ENCODE measurements around the gene MERTK. TPM values are rescaled to one million over a fixed set of nuclear protein-coding genes. Genes with fewer than 3 reads are reported as not detected.

Gene MERTK
- total RNA-seq, 1 donor from 2014 or later = 3.3 TPM

DNA sequence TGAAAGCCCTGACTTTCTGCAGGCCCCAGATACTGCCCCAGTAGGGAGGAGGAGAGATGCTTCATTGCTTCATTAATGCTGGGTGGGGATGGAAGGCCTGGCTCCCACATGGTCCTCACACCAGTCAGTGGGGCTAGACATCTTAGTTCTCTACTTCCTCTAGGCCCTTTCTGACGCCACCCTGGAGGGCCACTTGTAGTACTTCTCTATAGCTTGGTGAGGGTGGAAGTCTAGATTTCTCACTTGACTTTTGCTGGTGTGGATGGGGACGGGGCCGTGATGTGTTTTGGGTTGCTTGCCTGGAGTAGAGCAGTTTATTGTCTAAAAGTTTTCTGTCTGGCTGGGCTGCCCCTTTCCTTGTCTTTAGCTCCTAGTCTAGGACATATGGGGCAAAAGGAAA lies 18.7 kb downstream of the MERTK start:
- H3K9me3 Mint-ChIP-seq = no peaks in the 10 kb centered on the region
- H3K4me3 Mint-ChIP-seq = no peak overlapping the region
- DNase-seq (ENCODE audit: low read depth, low spot score) = no peak
- peaks cover 11% of the 10 kb centered on the region for H3K4me1 Mint-ChIP-seq
- H3K27me3 Mint-ChIP-seq (ENCODE audit: low read depth) = no peaks in the 10 kb centered on the region
- H3K27ac Mint-ChIP-seq (ENCODE audit: unreplicated experiment) = no peak overlapping the region
- TF ChIP-seq, protein P1, sequence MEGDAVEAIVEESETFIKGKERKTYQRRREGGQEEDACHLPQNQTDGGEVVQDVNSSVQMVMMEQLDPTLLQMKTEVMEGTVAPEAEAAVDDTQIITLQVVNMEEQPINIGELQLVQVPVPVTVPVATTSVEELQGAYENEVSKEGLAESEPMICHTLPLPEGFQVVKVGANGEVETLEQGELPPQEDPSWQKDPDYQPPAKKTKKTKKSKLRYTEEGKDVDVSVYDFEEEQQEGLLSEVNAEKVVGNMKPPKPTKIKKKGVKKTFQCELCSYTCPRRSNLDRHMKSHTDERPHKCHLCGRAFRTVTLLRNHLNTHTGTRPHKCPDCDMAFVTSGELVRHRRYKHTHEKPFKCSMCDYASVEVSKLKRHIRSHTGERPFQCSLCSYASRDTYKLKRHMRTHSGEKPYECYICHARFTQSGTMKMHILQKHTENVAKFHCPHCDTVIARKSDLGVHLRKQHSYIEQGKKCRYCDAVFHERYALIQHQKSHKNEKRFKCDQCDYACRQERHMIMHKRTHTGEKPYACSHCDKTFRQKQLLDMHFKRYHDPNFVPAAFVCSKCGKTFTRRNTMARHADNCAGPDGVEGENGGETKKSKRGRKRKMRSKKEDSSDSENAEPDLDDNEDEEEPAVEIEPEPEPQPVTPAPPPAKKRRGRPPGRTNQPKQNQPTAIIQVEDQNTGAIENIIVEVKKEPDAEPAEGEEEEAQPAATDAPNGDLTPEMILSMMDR (conservative IDR thresholded peaks at IDR 0.05) = no peak
- no peaks in the 10 kb centered on the region for H3K36me3 Mint-ChIP-seq (ENCODE audit: low read depth)

DNA sequence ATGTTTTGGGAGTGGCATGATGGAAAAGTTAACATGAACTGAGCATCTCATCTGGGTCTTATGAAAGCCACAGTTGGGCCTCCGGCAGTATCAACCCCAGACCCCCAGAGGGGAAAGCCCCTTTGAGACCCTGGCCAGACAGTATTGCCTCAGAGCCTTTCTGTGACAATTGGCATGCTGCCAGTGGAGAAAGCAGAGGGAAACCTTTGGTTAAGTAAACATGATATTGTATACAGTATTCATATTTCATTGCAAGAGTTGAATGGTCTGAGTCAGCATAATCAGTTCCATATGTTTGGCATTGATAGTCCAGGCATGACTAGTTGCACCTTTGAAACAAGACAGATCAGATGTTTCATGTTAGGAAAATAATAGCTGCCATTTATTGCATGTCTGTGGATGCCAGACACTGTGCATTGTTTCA lies 20.0 kb downstream of the MERTK start:
- no peak overlapping the region for H3K4me3 Mint-ChIP-seq
- H3K9me3 Mint-ChIP-seq = no peaks in the 10 kb centered on the region
- H3K27ac Mint-ChIP-seq (ENCODE audit: unreplicated experiment) = no peak overlapping the region
- TF ChIP-seq, protein P1 (conservative IDR thresholded peaks at IDR 0.05) = no peak
- H3K27me3 Mint-ChIP-seq (ENCODE audit: low read depth) = no peaks in the 10 kb centered on the region
- no peaks in the 10 kb centered on the region for H3K36me3 Mint-ChIP-seq (ENCODE audit: low read depth)
- no peak for DNase-seq (ENCODE audit: low read depth, low spot score)
- H3K4me1 Mint-ChIP-seq = peaks cover 11% of the 10 kb centered on the region

DNA sequence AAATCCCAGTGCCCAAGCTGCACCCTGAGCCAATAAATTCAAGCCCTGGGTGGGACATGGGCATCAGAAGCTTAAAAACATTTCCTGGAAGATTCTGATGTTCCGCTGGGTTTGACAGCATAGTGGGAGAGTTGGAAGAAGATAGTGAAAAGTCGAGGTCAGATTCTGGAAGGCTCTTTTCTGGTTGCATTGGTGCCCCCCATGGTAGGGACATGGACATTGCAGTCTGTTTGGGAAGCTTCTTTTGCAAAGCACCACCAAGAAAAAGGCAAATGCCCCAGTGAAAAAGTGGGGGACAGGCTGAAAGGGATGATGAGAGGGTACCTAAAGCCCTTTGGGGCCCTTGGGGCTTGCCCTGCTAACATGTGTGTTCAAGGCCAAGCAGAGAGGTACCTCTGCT lies 21.0 kb downstream of the MERTK start:
- H3K9me3 Mint-ChIP-seq = no peaks in the 10 kb centered on the region
- no peak for DNase-seq (ENCODE audit: low read depth, low spot score)
- peaks cover 13% of the 10 kb centered on the region for H3K4me1 Mint-ChIP-seq
- H3K27ac Mint-ChIP-seq (ENCODE audit: unreplicated experiment) = no peak overlapping the region
- H3K27me3 Mint-ChIP-seq (ENCODE audit: low read depth) = no peaks in the 10 kb centered on the region
- H3K4me3 Mint-ChIP-seq = no peak overlapping the region
- no peaks in the 10 kb centered on the region for H3K36me3 Mint-ChIP-seq (ENCODE audit: low read depth)
- TF ChIP-seq, protein P1 (conservative IDR thresholded peaks at IDR 0.05) = peak; percentile 31

DNA sequence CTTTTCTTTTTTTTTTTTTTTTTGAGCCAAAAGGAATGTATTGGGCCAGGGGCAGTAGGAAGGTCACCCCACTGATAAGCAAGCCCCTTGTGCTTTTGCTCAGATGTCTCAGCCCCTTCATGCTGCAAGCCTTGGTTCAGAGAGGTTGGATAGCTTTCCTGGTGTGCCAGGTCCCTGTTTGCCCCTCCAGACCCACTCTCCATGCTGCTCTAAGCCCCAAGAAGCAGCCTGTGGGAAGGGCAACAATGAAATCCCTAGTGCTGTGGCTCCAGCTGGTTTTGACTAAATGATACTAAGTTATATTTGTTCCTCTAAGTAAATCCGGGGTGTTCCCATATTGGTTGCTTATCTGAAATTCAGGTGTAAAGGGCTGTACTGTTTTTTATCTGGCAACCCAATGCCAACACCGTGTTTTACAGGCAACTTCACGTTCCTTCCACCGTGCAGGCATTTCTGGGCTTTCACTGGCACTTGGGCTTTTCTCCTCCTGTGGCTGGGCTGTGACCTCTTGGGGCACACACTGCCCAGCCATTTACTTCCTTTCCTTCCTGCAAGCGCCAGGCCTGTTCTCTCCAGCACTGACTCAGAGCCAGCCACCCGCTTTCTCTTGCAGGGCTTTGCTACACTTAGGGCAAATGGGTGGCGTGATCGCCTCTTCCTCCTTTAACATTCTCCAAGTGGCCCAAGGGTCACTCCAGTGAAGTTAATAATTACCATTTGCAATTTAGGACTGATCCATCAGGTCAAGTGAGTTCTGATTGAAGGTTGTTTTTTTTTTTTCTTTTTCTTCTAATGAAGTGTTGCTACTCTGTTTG lies 21.6 kb downstream of the MERTK start:
- TF ChIP-seq, protein P1 (conservative IDR thresholded peaks at IDR 0.05) = no peak
- H3K36me3 Mint-ChIP-seq (ENCODE audit: low read depth) = no peaks in the 10 kb centered on the region
- H3K4me1 Mint-ChIP-seq = peaks cover 18% of the 10 kb centered on the region
- no peaks in the 10 kb centered on the region for H3K27me3 Mint-ChIP-seq (ENCODE audit: low read depth)
- no peaks in the 10 kb centered on the region for H3K9me3 Mint-ChIP-seq
- no peak overlapping the region for H3K4me3 Mint-ChIP-seq
- H3K27ac Mint-ChIP-seq (ENCODE audit: unreplicated experiment) = no peak overlapping the region
- no peak for DNase-seq (ENCODE audit: low read depth, low spot score)

DNA sequence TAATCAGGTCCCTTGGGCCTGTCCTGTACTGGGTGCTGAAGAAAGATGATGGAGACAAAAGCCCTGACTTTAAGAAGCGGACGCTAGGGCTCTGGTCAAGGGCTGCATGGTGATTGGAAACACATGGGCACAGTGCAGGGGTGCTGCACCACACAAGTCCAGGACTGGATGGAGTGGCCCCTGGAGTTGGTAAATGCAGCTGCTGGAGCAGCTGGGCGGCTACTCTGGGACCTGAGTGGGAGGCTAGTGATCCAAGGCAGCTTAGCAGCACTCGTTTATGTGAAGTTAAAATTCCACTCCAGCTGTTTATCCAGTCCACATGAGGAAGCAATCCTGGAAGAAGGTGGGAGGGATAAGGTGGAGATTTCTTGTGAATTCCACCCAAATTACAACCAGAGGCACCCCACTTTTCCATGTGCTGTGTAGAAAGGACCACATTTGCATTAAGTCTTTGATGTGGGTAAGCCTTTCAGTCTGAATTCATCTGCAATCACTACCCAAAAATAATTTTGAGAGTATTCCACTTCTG lies 24.9 kb downstream of the MERTK start:
- Mint-ChIP-seq H3K9me3 (no peaks in the 10 kb centered on the region), H3K27me3 (ENCODE audit: low read depth) (no peaks in the 10 kb centered on the region), H3K27ac (ENCODE audit: unreplicated experiment) (no peak overlapping the region), H3K36me3 (ENCODE audit: low read depth) (no peaks in the 10 kb centered on the region), H3K4me3 (no peak overlapping the region), H3K4me1 (peaks cover 18% of the 10 kb centered on the region)
- TF ChIP-seq, protein P1 (conservative IDR thresholded peaks at IDR 0.05) = no peak
- no peak for DNase-seq (ENCODE audit: low read depth, low spot score)

Data from neural crest cell (in vitro differentiated cells).